Right renal cortex interstitium (tissue), 3 donors: ENCODE results near the gene HNRNPDL. TPM values are rescaled to one million over a fixed set of nuclear protein-coding genes. Genes with fewer than 3 reads are reported as not detected.
"Not testable (repeated sequence)": the region's sequence is repeated elsewhere in the genome, so short reads cannot be mapped to it uniquely, and the experiment has no call there.

ENCODE experiments used
- DNase-seq, 3 donors: peaks; one replicate each; pipeline ENCODE4 v3.0.0-alpha.2; 2013; ENCODE audit warnings: low read depth in 3 of 3, low spot score in 2 of 3
- polyA plus RNA-seq, 3 donors: library from polyadenylated mRNA; unstranded; fragments of 120-200 nt; gene quantifications; one replicate each; pipeline ENCODE4 v1.2.1, GENCODE V29; 2013; ENCODE audit not compliant: insufficient read length in 3 of 3

HNRNPDL gene
- polyA plus RNA-seq, result 100 to 1,000 TPM; 520 to 660 (median 622) TPM

GRCh38 chr4:82430193-82430963 is at the start of gene HNRNPDL, which contains the start of gene ENOPH1:
Gene HNRNPDL (minus strand): TSS chr4:82430462. CDS start chr4:82429690, 772 bp downstream.
Gene ENOPH1 (plus strand): TSS chr4:82430590. CDS start chr4:82430830, 240 bp downstream.
- DNase-seq, result peak; percentile 88 to 93 (median 93)

GRCh38 chr4:82479562-82479961 is 49.3 kb upstream of the HNRNPDL start:
- DNase-seq, result no peak

GRCh38 chr4:82477469-82477868 is 47.2 kb upstream of the HNRNPDL start:
- not testable (repeated sequence) for DNase-seq

- DNase-seq, result not testable (repeated sequence)
Measured at GRCh38 chr4:82475931-82476330, 45.7 kb upstream of the HNRNPDL start.

GRCh38 chr4:82473621-82474164 is 43.4 kb upstream of the HNRNPDL start:
- no peak for DNase-seq

- DNase-seq, result not testable (repeated sequence)
Measured at GRCh38 chr4:82473080-82473479, 42.8 kb upstream of the HNRNPDL start.

- DNase-seq, result no peak
Measured at GRCh38 chr4:82469791-82470345, 39.6 kb upstream of the HNRNPDL start.

GRCh38 chr4:82467471-82467870 is 37.2 kb upstream of the HNRNPDL start:
- no peak for DNase-seq

GRCh38 chr4:82463221-82463620 is 33.0 kb upstream of the HNRNPDL start:
- DNase-seq, result no peak

- peak; percentile 72 to 82 (median 75) for DNase-seq
Measured at GRCh38 chr4:82462415-82462831, 32.2 kb upstream of the HNRNPDL start.

GRCh38 chr4:82461710-82462109 is 31.4 kb upstream of the HNRNPDL start:
- no peak for DNase-seq

GRCh38 chr4:82458729-82459128 is 28.5 kb upstream of the HNRNPDL start:
- DNase-seq, result no peak

- no peak for DNase-seq
Measured at GRCh38 chr4:82457266-82457665, 27.0 kb upstream of the HNRNPDL start.

- no peak for DNase-seq
Measured at GRCh38 chr4:82452026-82452425, 21.8 kb upstream of the HNRNPDL start.

- no peak for DNase-seq
Measured at GRCh38 chr4:82450966-82451755, 20.9 kb upstream of the HNRNPDL start.

- no peak for DNase-seq
Measured at GRCh38 chr4:82447886-82448285, 17.6 kb upstream of the HNRNPDL start.

- no peak for DNase-seq
Measured at GRCh38 chr4:82439088-82439487, 8.8 kb upstream of the HNRNPDL start.

- no peak for DNase-seq
Measured at GRCh38 chr4:82437285-82438005, 7.2 kb upstream of the HNRNPDL start.

- DNase-seq, result no peak
Measured at GRCh38 chr4:82436780-82437179, 6.5 kb upstream of the HNRNPDL start.

- no peak for DNase-seq
Measured at GRCh38 chr4:82436130-82436529, 5.9 kb upstream of the HNRNPDL start.
